Thyroid gland (tissue), 4 donors: ENCODE data around the gene UGT1A5.

Experiments used
- POLR2A ChIP-seq, 2 donors: fragments of 450-650 bp; IDR thresholded peaks; one replicate each; pipeline ENCODE4 v1.6.1; 2017; ENCODE audit warnings: antibody characterized with exemption in 2 of 2, mild to moderate bottlenecking in 2 of 2, moderate library complexity in 1 of 2
- TF ChIP-seq, protein P1 (sequence below), 6 experiments: fragments of 200-600 bp in 3 of 6; fragments of 450-650 bp in 3 of 6; sonication (generic) in 3 of 6; IDR thresholded peaks; one replicate each; pipeline ENCODE4 v1.5.1; 2016 to 2019; ENCODE audit warnings: antibody characterized with exemption in 6 of 6, mild to moderate bottlenecking in 2 of 6, inconsistent platforms in 1 of 6, moderate library complexity in 1 of 6

DNA sequence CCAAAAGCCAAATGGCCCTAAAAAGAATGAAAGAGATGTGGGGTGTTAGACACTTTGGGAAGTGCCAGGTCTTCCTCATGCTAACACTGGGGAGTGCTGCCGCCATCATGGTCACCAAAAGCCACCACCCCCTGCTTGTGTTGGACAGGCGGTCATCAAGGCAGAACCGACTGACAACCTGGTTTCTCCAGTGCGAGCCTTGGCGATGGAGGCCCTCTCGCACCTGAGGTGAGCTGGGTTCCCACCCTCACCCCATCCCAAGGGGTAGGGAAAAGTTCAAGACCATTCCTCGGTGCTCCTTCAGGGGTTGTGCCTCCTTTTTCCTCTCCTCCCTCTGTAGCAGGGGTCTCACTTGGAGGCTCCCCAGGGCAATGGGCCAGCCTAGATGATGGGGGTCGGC is 99.0 kb downstream of the UGT1A5 start:
- TF ChIP-seq POLR2A (IDR thresholded peaks at IDR 0.05) = no peak
- TF ChIP-seq, protein P1, sequence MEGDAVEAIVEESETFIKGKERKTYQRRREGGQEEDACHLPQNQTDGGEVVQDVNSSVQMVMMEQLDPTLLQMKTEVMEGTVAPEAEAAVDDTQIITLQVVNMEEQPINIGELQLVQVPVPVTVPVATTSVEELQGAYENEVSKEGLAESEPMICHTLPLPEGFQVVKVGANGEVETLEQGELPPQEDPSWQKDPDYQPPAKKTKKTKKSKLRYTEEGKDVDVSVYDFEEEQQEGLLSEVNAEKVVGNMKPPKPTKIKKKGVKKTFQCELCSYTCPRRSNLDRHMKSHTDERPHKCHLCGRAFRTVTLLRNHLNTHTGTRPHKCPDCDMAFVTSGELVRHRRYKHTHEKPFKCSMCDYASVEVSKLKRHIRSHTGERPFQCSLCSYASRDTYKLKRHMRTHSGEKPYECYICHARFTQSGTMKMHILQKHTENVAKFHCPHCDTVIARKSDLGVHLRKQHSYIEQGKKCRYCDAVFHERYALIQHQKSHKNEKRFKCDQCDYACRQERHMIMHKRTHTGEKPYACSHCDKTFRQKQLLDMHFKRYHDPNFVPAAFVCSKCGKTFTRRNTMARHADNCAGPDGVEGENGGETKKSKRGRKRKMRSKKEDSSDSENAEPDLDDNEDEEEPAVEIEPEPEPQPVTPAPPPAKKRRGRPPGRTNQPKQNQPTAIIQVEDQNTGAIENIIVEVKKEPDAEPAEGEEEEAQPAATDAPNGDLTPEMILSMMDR (IDR thresholded peaks at IDR 0.05) = no peak
